GM11168 (cell line): ENCODE measurements around the gene ZNF180.
"Not testable (repeated sequence)": the region's sequence is repeated elsewhere in the genome, so short reads cannot be mapped to it uniquely, and the experiment has no call there.

Experiments used
- in situ Hi-C: fragments of 300-500 bp; cut with MboI; formaldehyde crosslinking; loops from one replicate; pipeline ENCODE4 v1.12.0; 2022; ENCODE audit warnings: low sequenced_read_pairs; ENCODE audit not compliant: unreplicated experiment

ZNF180 gene

GRCh38 chr19:44499962-44500949 is at the start of gene ZNF180:
Gene ZNF180, minus strand, starts transcription at chr19:44500522. Its CDS starts 3,188 bp downstream, at chr19:44497334.
- in situ Hi-C loops = no loop called here

- in situ Hi-C loops = no loop called here
Observed at GRCh38 chr19:44549507-44549906, 49.2 kb upstream of the ZNF180 start.

DNA sequence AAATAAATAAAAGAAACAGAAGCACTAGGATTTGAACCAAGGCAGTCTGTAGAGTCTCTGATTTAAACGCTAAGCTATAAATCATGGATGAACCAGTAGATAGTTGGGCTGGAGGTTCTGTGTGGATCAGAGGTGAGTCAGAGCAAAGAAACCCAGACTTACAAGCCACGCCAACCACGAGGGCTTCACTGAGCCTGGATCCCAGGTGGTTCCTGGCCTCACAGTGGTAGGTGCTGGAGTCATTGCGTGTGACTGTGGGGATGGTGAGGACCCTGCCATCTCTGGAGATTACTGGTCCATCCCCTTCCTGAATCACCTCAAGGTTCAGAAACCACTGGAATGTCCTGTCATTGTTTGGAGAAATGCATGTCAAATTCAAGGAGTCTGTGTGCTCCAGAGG is 48.4 kb upstream of the ZNF180 start:
- in situ Hi-C loops = no loop called here

GRCh38 chr19:44544031-44544430 is 43.7 kb upstream of the ZNF180 start:
- in situ Hi-C loops = no loop called here

GRCh38 chr19:44542671-44543070 is 42.3 kb upstream of the ZNF180 start:
- in situ Hi-C loops = no loop called here

DNA sequence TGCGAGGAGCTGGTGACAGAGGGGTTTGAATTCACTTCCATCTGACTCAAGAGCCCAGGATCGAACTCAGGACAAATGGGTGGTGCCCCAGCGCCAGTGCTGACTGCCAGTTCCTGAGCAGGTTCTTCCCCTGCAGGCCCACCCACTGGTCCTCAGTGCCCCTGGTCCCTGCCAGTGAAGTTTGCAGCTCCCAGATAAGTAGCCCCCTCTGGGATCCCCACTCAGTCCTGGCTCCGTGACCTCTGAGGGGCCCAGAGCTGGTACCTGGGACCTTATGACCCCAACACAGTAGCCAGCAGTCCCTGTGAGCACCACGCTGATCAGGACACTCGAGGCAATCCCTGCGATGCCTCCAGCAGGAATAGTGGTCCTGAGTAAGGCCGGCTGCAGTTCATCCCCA is 40.4 kb upstream of the ZNF180 start:
- in situ Hi-C loops = no loop called here

- in situ Hi-C loops = no loop called here
Observed at GRCh38 chr19:44539991-44540390, 39.7 kb upstream of the ZNF180 start.

GRCh38 chr19:44539236-44539826 is 39.0 kb upstream of the ZNF180 start:
- in situ Hi-C loops = no loop called here

- in situ Hi-C loops = not testable (repeated sequence)
Observed at GRCh38 chr19:44535361-44535760, 35.0 kb upstream of the ZNF180 start.

DNA sequence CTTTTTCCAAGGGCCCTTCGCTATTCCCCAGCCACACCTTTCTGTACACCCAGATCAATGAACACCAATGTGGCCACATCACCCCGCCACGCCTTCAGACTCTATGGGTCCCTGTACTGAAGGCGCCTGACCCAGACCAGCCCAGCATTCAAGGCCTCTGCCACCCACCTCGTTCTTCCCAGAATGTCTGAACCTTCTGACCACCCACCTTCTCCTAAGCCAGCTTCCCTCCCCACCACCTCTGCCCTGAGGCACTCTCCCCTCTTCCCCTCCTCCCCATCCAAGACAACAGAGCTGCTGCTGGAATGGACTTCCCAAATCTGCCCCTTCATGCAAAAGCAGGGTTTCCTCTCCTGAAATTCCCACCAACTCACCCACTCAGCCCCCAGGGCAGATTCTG is 32.5 kb upstream of the ZNF180 start:
- in situ Hi-C loops = no loop called here

GRCh38 chr19:44530777-44531176 is 30.5 kb upstream of the ZNF180 start:
- in situ Hi-C loops = no loop called here

- in situ Hi-C loops = no loop called here
Observed at GRCh38 chr19:44529536-44529935, 29.2 kb upstream of the ZNF180 start, which contains the start of gene CEACAM20. Gene CEACAM20, minus strand, starts transcription at chr19:44529675. Its CDS starts 166 bp downstream, at chr19:44529509.

DNA sequence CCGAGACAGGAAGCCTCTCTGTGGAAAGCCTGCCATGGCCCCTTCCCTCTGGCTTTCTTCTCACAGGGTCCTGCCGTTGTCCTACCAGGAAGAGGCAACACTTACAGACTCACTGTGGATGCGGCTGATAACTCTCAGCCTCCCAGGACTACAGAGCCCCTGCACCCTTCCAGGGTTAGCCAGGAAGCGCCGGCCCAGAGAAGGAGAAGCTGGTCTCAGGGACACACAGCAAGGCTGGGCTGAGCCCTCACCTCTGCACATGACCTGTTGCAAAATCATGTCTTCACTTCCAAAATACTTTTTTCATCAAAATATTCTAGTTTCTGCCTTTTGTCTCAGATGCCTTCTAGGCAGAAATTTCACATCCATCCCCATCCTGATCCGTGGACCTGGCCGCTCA is 27.2 kb upstream of the ZNF180 start:
- in situ Hi-C loops = no loop called here

GRCh38 chr19:44525721-44526430 is 25.6 kb upstream of the ZNF180 start:
- in situ Hi-C loops = no loop called here

GRCh38 chr19:44521370-44521769 is 21.0 kb upstream of the ZNF180 start:
- in situ Hi-C loops = no loop called here

- in situ Hi-C loops = no loop called here
Observed at GRCh38 chr19:44517146-44517545, 16.8 kb upstream of the ZNF180 start.

DNA sequence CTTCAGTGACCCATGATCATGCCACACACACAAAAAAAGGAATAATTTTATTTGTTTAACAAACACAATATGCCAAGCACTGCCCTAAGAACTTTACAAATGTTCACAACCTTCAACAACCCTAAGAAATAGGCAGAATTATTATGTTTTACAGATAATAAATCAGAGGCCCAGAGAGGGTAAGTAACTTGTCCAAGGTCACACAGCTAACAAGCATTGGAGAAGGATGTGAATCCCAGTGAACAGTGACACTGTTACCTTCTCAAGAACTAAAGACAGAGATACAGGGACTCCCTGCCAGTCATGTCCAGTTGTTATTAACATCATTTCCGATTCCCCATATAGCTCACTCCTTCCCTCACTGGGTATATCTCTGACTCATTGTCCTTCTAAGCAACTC is 15.6 kb upstream of the ZNF180 start:
- in situ Hi-C loops = no loop called here

GRCh38 chr19:44515031-44515430 is 14.7 kb upstream of the ZNF180 start:
- in situ Hi-C loops = no loop called here

DNA sequence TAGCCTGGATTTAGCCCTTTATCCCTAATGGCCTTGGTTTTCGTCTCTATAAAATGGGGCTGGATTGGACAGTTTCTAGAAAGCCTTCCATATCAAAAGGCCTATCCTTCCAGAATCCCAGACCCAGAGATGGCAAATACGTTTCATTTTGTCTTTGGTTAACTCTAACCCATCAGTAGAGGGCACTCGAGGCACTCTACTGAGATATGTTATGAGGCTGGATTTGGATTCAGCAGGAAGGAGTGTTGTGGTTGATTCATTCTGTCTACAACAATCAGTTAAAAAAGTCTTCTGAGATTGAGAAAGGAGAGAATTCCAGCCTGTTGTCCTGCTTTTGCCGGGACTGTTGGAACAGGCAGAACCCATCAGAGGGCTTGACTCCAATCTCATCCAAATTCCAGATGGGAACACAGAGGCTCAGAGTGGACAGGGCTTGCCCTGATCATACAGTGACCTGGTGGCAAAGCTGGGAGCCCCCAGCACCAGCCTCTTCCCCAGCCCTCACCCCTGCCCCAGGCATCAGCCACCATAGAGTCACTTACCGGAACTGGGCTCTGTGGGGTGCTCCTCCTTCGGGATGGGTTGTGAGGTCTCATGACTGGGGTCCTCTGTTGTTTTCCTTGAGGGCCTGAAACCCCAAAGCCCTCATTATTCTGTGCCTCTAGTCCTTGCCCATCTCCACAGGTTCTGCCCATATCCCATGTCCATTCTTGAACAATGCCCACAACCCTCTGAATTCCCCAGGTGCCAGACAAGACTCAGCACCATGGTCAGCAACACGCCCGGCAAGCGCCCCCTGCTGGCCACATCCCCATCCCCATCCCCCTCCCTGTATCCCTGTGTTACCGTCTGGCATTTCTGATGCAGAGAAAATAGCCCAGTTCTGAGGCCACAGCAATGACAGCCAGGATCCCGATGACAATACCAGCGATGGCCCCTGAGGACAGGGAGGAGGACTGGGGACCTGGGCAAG is 12.3 kb upstream of the ZNF180 start:
- in situ Hi-C loops = no loop called here

- in situ Hi-C loops = no loop called here
Observed at GRCh38 chr19:44509478-44509877, 9.2 kb upstream of the ZNF180 start.
